ENCODE measurements around the gene ZIC4.

DNA sequence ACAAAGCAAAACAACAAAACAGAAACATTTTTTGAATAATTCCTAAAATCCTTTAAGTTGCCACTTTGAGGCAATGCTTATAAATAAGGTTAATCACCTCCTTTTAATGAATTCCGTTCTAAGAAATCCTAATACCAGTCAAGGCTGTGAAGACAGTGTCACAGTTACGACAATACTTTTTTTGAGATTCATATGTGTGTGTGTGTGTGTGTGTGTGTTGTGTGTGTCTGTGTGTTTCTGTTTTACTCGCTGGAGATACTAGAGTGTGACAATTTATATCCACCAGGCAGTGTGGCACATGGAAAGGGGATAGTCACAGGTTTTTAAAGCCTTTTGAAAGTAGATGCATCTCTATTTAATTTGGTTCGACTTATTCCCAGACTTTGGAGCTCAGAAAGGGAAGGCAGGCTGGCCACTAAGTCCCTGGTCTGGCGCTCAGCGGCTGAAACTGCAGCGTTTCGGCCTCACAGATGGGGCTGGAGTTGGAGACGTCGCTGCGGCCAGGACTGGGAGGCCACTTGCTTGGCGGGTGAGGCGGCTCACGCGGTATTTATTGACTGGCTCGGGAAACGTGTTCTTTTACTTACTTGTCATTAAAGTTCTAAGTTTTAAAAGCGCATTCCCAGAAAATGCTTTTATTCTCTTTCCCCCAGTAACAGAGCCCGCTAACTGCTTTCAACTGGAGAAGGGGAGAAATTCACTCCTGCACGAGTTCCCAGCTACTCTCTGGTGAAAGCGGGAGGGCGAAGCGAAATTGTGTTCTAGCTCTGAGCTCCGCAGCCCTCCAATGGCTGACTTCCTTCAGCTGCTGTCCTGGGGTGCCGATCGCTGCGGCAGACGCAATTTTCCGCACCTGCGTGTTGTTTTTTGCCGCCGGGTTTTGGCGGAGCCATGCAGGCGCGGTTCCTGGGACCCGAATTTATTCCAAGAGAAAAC, 16.5 kb upstream of the ZIC4 start:
- TF ChIP-seq, protein P1, sequence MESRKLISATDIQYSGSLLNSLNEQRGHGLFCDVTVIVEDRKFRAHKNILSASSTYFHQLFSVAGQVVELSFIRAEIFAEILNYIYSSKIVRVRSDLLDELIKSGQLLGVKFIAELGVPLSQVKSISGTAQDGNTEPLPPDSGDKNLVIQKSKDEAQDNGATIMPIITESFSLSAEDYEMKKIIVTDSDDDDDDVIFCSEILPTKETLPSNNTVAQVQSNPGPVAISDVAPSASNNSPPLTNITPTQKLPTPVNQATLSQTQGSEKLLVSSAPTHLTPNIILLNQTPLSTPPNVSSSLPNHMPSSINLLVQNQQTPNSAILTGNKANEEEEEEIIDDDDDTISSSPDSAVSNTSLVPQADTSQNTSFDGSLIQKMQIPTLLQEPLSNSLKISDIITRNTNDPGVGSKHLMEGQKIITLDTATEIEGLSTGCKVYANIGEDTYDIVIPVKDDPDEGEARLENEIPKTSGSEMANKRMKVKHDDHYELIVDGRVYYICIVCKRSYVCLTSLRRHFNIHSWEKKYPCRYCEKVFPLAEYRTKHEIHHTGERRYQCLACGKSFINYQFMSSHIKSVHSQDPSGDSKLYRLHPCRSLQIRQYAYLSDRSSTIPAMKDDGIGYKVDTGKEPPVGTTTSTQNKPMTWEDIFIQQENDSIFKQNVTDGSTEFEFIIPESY (IDR thresholded peaks at IDR 0.05) = no peak
- TF ChIP-seq GABPA (IDR thresholded peaks at IDR 0.05; ENCODE audit: low read depth) (no peak), ZNF384 (IDR thresholded peaks at IDR 0.05; ENCODE audit: borderline replicate concordance, low read depth, low read length) (no peak), POLR2A (IDR thresholded peaks at IDR 0.05; ENCODE audit: low read depth, low read length) (no peak)
- TF ChIP-seq, protein P2, sequence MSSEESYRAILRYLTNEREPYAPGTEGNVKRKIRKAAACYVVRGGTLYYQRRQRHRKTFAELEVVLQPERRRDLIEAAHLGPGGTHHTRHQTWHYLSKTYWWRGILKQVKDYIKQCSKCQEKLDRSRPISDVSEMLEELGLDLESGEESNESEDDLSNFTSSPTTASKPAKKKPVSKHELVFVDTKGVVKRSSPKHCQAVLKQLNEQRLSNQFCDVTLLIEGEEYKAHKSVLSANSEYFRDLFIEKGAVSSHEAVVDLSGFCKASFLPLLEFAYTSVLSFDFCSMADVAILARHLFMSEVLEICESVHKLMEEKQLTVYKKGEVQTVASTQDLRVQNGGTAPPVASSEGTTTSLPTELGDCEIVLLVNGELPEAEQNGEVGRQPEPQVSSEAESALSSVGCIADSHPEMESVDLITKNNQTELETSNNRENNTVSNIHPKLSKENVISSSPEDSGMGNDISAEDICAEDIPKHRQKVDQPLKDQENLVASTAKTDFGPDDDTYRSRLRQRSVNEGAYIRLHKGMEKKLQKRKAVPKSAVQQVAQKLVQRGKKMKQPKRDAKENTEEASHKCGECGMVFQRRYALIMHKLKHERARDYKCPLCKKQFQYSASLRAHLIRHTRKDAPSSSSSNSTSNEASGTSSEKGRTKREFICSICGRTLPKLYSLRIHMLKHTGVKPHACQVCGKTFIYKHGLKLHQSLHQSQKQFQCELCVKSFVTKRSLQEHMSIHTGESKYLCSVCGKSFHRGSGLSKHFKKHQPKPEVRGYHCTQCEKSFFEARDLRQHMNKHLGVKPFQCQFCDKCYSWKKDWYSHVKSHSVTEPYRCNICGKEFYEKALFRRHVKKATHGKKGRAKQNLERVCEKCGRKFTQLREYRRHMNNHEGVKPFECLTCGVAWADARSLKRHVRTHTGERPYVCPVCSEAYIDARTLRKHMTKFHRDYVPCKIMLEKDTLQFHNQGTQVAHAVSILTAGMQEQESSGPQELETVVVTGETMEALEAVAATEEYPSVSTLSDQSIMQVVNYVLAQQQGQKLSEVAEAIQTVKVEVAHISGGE (CRISPR knock-in tag; IDR thresholded peaks at IDR 0.05) = no peak

Measured in GM12878 (cell line).